MM.1S (cell line): ENCODE results near the gene GTF2H4.

Source experiments
- EZH2 ChIP-seq: fragments of 300-600 bp; sonication (generic); optimal IDR thresholded peaks from 2 replicates; pipeline ENCODE3; 2017; ENCODE audit warnings: low read depth, mild to moderate bottlenecking, antibody characterized with exemption, low read length, mixed read lengths
- TF ChIP-seq, protein P1 (sequence below): fragments of 300-600 bp; sonication (generic); IDR thresholded peaks from 2 replicates; pipeline ENCODE4 v1.5.1; 2016; ENCODE audit warnings: antibody characterized with exemption, low read length, mixed read lengths

DNA sequence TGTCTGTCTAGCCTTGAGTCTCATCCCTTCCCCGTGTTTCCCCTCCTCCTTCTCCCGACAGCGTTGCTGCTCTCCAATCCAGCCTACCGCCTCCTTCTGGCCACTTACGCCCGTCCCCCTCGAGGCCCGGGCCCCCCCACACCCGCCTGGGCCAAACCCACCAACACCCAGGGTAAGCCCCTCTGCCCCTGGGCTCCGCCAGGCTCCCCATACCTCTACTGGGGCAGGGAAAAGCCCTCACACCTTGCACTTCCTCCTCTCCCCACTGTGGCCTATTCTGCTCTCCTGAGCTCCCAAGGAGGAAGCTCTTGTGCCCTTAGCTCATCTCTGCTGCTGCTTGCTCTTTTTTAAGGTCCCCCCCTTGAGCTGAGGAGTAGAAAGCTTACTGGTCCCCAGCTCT, 12.7 kb upstream of the GTF2H4 start:
- TF ChIP-seq EZH2 = no peak
- TF ChIP-seq, protein P1, sequence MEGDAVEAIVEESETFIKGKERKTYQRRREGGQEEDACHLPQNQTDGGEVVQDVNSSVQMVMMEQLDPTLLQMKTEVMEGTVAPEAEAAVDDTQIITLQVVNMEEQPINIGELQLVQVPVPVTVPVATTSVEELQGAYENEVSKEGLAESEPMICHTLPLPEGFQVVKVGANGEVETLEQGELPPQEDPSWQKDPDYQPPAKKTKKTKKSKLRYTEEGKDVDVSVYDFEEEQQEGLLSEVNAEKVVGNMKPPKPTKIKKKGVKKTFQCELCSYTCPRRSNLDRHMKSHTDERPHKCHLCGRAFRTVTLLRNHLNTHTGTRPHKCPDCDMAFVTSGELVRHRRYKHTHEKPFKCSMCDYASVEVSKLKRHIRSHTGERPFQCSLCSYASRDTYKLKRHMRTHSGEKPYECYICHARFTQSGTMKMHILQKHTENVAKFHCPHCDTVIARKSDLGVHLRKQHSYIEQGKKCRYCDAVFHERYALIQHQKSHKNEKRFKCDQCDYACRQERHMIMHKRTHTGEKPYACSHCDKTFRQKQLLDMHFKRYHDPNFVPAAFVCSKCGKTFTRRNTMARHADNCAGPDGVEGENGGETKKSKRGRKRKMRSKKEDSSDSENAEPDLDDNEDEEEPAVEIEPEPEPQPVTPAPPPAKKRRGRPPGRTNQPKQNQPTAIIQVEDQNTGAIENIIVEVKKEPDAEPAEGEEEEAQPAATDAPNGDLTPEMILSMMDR = no peak
